ENCODE measurements around the gene GGACT.

The GGACT gene

GRCh38 chr13:100513171-100513570 is 75.4 kb downstream of the GGACT start:
- DNase-seq (ENCODE audit: low read depth) = no peak

DNA sequence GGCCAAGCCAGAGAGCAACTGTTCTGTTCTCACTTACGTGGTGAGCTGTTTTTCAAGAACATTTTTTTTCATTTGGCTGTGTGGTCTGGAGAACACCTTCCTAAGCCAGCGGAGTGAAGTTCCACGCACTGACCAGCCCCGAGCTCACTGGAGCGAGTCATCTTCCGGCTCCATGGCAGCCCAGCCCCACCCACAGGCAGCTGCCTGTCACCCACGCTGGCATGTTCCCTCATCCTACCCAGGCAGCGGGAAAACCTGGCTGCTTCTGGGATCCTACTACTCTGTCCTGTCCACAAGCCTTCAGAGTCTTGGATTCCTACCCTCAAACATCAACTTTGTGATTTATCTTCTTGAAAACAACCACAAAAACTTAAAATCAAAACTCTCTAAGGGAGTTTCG is 76.2 kb downstream of the GGACT start:
- no peak for DNase-seq (ENCODE audit: low read depth)

DNA sequence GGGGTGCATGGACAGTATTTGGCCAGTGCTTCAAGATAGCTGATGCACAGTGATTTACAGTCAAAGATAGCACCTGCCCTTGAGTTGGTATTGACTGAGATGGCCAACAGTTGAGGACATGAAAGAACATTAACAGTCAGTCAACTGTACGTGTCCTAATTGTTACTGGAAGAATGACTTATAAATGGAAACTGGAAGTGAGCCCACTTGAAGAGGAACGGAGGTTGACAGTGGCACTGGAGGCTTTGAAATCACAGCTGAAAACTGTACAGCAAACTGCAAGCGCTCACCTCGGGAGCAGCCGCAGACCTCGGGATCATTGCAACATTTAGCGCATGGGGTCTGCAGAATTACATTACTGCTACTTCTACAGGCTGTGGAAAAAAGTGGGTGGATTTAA is 77.1 kb downstream of the GGACT start:
- no peak for DNase-seq (ENCODE audit: low read depth)

DNA sequence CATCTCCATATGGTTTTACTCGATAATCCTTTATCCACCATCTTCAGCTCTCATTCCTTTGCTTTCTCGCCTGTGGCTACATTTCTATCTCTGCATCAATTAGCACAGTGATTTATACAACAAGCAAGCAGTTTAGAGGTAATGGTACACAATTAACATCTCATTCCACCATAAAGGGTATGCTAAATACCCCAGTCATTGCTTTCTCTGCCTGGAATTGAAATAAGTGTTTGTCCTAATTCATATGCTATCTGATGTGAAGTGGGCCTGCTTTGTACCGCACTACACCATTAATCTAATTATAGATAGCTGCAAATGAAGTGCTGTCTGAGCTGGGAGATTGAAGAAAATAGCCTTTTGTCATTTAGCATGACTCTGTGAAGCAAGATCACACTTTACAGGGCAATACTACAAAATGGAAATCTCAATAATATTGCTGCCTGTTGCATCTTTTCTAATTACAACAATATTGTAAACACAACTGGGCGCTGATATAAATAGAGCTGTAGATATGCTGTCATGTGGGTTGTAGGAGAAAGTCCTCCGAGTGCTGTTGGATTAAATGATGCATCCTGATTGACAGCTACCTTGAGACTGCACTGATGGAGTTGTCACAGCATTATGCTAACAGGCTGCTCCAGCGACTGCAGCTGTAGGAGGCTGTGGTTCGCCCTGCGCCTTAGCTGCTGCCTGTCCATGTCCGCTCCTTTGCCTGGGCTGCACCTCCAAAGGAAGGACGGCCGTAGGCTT is 78.2 kb downstream of the GGACT start:
- DNase-seq (ENCODE audit: low read depth) = no peak

DNA sequence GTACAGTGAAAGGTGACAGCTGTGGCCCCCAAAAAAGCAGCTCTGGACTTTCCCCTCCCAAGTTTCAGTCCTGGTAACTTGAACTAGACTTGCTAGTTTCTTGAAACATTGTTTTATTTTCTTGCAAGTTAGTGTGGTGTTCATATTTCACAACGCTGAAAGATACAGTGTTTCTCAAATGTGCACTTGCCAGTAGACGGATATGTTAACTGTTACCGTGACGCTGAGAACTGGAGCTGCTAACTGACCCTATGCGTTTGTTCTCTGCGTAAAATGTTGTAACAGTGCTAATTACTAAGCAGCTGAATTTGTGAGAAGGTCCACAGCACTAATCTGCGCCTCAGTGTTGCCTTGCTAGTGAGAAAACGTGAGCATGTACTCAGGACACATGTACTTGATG is 79.6 kb downstream of the GGACT start:
- no peak for DNase-seq (ENCODE audit: low read depth)

- DNase-seq (ENCODE audit: low read depth) = no peak
Measured at GRCh38 chr13:100508455-100508854, 80.1 kb downstream of the GGACT start.

GRCh38 chr13:100506600-100507422 is 81.8 kb downstream of the GGACT start:
- no peak for DNase-seq (ENCODE audit: low read depth)

- DNase-seq (ENCODE audit: low read depth) = no peak
Measured at GRCh38 chr13:100506154-100506553, 82.4 kb downstream of the GGACT start.

DNA sequence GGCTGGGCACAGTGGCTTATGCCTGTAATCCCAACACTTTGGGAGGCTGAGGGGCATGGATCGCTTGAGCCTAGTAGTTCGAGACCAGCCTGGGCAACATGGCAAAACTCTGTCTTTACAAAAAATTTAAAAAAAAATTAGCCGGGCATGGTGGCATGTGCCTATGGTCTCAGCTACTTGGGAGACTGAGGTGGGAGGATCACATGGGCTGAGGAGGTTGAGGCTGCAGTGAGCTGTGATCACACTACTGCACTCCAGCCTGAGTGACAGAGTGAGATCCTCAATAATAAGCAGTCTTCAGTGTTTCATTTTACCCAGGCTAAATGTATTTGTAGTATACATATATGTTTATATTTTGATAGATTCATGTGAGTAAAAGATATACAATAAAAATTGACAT is 85.0 kb downstream of the GGACT start:
- DNase-seq (ENCODE audit: low read depth) = no peak

DNA sequence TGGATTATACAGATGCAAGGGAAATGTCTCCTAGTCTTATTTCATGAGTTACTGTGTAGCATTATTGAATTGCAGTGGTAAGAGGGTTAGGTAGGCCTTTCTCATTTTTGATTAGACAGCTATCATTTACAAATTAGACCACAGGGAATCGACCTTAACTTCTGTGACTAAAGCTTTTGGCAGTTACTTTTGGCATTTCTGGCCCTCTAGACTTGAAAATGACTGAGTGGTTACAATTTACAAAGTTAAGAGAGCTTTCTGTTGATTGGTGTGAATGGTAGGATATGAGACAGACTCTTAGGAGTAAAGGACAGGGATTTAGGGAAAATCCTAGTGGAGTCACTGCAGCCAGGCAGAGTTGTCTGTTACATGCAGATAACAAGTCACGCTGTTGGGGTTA is 86.1 kb downstream of the GGACT start:
- DNase-seq (ENCODE audit: low read depth) = no peak

- DNase-seq (ENCODE audit: low read depth) = no peak
Measured at GRCh38 chr13:100497389-100497788, 91.2 kb downstream of the GGACT start.

DNA sequence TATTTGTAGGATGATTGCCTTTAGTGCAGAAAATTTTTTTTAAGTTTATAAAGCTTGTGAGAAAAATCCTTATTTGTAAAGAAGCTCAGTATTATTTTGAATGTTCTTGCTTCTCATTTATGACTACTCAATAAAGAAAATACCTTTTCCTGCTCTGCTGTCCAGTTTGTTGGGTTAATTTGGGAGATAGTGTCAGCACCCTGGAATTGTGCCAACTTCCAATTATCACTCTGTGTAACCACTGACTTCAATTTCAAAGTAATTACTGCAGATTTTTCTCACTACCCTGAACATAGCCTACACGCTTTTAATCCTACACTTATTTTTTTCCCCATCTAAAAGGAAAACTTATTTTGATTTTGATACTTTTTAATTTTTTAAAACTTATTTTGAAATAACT is 93.1 kb downstream of the GGACT start:
- no peak for DNase-seq (ENCODE audit: low read depth)

DNA sequence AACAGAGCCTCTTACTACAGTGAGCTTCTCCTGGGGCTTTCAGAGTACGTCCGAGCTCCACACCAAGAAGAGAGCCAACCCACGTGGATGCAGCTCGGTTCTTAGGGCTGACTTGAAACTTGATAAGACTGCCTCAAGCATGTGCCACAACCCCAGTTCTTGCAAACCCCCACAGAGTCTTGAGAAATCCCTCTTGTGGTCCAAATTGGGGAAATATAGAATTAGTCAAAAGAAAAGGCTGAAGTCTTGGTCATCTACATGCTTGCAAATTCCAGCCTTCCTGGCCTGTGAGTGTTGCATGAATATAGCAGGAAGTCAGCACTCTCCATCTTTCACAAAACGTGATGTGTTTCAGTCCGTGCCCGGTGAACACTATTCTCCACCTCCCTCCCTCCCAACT is 95.2 kb downstream of the GGACT start:
- DNase-seq (ENCODE audit: low read depth) = no peak

DNA sequence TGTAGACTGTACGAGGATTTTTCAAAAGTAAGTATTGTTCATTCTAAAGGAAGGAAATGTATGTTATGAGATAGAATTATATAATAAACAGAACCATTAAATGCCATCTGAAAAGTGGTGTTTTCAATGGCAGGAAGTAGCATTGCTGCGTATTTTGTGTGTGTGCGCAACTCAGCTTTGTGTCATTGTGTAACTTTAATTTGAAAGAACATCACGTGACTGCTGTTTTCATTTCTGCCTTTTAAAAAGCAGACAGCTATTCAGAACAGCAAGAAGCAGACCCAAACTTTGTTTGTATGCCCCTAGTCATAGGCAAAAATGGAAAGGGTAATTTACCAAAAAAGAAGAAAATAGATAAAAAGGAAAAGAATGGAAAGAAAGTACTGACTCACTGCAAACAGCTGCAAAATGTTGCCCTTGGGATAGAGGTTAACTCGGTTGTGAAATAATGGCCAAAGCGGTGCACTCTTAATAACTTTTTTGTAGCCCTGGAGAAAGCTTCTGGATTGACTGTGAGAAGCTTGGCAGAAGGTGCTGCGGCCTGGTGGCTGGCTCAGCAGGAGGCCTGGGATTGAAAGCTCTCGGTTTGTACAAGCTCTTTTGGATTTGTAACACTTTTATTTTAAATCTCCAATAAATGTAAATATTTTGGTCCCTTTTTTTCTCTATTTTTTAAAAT is 97.3 kb downstream of the GGACT start:
- DNase-seq (ENCODE audit: low read depth) = no peak

DNA sequence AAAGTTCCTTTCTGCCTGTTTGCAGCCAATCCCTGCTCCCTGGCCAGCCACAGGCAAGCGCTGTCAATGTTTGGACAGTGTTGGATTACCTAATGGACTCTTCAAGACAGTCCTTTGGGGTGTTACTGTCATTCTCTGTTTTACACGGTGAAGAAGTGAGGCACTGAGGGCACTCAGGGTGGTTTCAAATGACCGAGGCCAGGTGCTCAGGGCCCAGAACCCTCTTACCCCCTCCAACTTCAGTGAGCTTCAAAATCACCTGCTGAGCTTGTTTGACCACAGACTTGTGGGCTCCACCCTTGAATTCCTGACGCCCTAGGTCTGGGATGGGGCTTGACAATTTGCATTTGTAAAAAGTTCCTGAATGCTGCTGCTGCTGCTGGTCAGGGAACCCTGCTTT is 97.9 kb downstream of the GGACT start:
- no peak for DNase-seq (ENCODE audit: low read depth)

GRCh38 chr13:100485265-100485664 is 103.3 kb downstream of the GGACT start:
- DNase-seq (ENCODE audit: low read depth) = no peak

DNA sequence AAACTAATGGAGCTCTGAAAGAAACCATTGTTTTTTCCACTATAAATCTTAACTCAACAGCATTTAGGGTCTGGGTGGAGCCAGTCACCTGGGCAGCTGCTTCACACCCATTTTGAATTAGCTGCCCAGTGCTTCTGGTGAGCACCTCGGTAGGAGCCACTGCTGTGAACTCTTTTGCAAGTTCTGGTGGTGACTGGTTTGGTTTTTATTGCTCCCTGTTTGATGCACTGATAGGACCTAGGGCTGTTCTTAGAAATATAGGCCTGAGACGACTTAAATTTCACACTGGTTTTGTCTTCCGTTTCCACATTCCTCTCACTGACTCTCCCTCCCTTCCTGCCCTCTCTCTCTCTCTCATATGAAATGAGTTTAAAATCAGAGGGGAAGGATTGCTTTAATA is 103.9 kb downstream of the GGACT start:
- no peak for DNase-seq (ENCODE audit: low read depth)

DNA sequence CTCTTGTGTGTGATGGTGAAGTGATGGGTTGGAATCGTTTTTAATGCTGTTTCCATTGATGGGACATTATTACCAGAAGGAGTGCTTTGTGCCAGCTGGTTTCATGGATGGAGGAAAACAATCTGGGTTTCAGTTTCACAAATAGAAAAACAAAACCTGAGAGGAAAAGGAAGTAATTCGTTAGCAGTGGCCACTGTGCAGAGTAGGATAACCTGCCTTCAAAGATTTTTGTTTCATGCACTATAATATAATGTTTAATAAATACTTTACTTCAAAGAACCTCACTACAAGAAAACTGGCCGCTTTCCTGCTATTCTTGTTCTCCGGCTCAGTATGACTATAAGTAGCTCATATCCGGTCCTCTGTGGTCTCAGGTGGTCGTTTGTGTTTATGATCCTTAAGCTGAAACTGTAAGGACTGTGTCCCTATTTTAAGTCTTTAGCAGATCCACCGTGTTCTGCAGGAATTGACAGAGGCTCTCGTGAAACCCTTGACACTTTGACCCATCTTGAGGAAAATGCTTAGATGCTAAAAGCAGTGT is 104.7 kb downstream of the GGACT start:
- no peak for DNase-seq (ENCODE audit: low read depth)

DNA sequence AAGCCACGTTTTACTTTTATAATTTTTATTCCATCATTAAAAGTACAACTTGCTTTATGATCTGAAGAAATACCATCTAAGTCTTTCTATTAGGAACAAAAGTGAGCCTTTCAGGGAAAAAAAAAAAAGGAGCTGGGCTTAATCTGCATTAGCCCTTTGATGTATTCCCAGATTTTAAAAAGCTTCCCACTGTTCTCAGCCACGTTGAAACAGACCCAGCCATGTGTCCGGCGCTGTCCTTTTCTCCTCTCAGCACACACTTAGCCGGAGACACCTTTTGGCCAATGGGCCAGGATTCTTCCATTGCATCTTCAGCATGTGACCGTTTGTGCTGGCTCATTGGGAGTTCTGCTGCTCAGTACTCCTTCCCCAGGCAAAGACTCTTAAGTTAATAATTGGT is 105.5 kb downstream of the GGACT start:
- DNase-seq (ENCODE audit: low read depth) = no peak

GRCh38 chr13:100480676-100481075 is 107.9 kb downstream of the GGACT start:
- no peak for DNase-seq (ENCODE audit: low read depth)
